Activated T-helper 9 cell treated with anti-CD3 and anti-CD28 coated beads, Interleukin-2, amount 50 U/mL, for 16 hours (primary cell): Measurements from ENCODE around the gene NUMBL.
"Not testable (repeated sequence)": the region's sequence is repeated elsewhere in the genome, so short reads cannot be mapped to it uniquely, and the experiment has no call there.

Experiments used
- DNase-seq: peaks from one replicate; pipeline ENCODE4 v3.0.0-alpha.2; 2020; ENCODE audit warnings: low read depth

The NUMBL gene

DNA sequence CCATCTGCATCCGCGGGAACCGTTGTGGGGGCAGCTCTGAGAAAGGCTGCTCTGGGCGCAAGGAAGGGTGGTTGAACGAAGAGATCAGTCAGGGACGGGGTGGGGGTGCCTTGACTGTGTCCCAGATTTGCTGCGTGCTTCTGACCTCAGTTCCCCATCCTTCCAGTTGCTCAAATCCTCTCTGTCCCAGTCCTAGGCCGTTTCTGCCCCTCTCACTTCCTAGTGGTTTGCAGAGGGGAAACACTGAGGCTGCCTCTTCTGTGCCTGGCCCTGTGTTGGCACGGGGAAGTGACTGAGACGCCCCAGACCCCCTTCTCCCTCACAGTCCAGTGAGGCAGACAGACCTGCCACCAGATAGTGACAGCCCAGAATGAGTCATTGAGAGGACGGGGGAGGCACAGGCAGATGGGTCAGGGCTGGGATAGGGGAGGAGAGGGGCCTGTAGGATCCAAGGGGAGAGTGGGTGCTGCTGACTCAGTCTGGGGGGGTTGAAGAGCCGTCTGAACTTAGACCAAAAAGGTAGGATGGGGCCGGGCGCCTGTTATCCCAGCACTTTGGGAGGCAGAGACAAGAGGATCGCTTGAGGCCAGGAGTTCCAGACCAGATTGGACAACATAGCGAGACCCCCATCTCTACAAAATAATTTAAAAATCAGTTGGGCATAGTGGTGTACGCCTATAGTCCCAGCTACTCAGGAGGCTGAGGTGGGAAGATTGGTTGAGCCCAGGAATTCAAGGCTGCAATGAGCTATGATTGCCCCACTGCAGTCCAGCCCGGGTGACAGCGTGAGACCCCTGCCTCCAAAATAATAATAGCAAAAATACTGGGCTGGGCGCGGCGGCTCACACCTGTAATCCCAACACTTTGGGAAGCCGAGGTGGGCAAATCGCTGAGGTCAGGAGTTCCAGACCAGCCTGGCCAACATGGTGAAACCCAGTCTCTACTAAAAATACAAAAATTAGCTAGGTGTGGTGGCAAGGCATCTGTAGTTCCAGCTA, 26.5 kb downstream of the NUMBL start:
- no peak for DNase-seq

DNA sequence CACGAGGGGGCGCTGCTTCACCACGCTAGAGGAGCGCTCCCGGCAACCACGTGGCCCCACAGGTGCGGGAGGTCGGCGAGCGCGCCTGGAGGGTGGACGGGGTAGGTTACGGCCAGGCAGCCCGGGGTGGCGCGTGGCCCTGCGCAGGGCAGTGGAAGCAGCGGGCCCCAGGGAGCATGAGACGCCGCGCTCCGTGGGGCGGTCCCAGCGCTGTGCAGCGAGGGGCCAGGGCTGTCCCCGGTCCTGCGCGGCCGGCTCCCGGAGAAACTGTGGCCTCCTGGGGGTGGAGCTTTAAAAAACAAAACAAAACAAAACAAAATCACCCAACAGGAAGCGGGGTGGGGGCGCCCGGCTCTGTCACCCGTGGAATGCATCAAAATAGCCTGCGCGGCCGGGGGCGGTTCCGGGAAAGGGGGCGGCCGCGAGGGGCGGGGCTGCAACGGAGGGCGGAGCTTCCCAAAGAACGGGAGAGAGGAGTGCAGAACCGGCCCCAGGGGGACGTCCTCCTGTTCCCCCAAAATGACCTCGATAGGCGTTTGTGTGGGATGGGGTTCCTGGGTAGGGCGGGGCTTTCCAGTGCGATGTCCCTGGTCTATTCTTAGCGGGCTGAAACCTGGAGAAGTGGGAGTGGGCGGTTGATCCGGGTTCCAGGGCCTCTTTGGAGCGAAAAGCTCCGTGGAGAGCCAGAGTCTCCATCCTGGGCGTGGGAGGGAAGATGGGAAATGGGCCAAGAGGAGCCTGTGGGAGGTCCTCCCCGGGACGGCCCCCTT, 27.3 kb downstream of the NUMBL start:
- peak; percentile 92 for DNase-seq

DNA sequence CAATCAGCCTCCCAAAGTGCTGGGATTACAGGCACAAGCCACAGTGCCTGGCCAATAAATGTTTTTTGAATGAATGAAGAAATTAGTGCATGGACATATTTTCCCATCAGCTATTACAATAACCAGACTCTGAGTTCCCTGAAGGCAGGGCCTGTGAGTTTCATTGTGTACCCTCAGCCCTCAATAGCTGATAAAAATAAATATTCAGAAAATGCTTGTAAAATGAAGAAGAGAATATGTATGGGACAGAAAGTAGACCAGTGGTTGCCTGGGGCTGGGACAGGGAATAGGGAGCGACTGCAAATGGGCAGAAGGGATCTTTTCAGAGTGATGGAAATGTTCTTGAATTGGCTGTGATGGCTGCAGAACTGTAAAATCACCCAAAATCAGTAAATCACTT, 28.8 kb downstream of the NUMBL start:
- DNase-seq = no peak

DNA sequence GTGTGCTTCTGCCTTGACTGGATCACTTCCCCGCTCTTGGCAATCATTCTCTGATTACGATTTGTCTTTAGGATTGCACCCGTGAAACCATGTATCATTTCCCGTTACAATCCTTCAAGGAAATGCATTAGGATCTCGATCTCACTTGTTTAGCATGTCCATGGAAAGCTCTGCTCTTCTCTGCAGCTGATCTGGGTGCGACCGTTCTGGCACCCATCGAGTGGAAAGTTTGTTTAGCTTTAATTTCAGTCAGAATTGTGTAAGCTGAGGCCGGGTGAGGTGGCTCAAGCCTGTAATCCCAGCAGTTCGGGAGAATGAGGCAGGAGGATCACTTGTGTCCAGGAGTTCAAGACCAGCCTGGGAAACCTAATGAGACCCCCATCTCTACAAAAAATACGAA, 30.9 kb downstream of the NUMBL start:
- no peak for DNase-seq

DNA sequence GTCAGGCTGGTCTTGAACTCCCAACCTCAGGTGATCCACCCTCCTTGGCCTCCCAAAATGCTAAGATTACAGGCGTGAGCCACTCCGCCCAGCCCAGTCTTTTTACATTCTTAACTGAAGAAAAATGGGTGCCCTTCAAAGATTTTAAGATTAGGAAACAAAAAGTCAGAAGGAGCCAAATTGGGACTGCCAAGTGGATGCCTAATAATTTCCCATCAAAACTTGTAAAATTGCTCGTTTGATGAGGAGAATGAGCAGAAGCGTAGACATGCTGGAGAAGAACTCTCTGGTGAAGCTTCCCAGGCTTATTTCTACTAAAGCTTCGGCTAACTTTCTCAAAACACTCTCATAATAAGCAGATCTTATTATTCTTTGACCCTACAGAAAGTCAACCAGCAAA, 31.3 kb downstream of the NUMBL start:
- no peak for DNase-seq

DNA sequence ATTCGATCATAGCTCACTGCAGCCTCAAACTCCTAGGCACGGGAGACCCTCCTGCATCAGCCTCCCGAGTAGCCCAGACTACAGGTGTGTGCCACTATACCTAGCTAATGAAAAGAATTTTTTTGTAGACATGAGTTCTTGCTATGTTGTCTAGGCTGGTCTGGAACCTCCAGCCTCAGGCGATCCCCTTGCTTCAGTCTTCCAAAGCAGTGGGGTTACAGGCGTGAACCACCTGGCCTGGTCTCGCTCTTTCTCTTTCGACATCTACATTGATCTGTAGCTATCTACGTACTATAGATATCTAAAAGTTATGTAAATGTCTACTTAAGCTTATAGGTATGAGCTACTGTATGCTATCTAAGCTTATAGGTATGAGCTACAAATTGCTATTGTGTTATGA, 32.4 kb downstream of the NUMBL start:
- DNase-seq = no peak

DNA sequence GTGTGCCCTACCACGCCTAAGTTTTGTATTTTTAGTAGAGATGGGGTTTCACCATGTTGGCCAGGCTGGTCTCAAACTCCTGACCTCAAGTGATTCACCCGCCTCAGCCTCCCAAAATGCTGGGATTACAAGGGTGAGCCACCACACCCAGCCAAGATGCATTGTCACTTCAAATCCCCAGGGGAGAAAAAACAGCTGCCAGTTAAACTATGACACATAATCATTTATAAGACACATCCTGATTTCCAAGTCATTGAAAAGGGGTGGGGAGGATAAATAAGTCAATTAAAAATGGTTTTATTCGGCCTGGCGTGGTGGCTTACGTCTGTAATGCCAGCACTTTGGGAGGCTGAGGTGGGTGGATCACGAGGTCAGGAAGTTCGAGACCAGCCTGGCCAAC, 34.8 kb downstream of the NUMBL start:
- not testable (repeated sequence) for DNase-seq

DNA sequence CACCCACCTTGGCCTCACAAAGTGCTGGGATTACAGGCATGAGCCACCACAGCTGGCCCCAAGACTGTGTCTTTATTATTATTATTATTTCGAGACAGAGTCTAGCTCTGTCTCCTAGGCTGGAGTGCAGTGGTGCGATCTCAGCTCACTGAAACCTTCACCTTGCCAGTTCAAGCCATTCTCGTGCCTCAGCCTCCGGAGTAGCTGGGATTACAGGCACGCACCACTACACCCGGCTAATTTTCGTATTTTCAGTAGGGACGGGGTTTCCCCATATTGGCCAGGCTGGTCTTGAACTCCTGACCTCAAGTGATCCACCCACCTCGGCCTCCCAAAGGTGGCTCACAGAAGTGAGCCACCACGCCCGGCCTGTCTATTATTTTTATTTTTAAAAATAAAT, 38.1 kb downstream of the NUMBL start:
- DNase-seq = not testable (repeated sequence)

DNA sequence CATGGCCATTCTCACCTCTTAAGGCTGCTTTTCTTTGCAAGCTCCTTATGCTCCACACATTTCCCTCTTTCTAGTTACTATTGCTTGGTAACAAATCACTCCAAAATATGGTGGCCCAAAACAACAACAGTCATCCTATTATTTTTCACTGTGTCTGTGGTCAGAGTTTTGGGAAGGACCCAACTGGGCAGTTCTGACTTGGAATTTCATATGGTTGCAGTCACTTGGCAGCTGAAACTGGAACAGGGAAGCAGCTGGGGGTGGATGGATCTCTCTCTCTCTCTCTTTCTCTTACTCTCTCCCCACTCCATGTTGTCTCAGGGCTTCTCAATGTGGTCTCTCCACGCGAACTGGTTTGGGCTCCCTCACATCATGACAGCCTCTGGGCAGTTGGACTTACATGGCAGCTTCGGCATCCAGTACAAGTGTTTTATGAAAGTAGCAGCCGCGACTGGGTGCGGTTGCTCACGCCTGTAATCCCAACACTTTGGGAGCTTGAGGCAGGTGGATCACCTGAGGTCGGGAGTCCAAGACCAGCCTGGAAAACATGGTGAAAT, 39.6 kb downstream of the NUMBL start:
- no peak for DNase-seq

DNA sequence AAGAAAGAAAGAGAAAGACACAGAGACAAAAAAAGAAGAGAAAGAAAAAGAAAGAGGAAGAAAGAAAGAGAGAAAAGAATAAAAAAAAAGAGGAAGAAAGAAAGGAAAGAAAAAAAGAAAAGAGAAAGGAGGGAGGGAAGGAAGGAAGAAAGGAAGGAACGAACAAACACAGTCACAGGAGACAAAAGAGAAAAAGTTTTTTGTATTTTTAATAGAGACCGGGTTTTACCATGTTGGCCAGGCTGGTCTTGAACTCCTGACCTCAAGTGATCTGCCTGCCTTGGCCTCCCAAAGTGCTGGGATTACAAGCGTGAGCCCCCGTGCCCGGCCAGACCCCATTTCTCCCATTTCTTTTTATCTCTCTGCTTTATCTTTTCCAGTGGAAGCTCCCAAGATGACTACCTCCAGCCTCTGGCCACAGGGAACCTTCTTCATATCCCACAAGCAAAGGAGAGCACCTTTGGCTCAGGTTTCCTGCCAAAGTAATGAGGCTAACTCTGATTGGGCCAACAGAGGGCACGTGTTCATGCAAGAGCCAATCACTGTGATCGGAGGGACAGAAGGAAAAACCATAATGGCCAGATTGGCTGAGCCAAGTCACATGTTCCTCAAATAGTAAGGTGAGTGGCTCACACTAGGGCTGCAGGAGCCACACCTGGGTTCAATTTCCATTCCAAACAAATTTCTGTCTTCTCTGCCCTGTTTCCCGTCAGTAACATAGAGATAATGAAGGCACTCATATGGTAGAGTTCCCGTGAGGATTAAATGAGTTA, 40.4 kb downstream of the NUMBL start:
- DNase-seq = not testable (repeated sequence)

DNA sequence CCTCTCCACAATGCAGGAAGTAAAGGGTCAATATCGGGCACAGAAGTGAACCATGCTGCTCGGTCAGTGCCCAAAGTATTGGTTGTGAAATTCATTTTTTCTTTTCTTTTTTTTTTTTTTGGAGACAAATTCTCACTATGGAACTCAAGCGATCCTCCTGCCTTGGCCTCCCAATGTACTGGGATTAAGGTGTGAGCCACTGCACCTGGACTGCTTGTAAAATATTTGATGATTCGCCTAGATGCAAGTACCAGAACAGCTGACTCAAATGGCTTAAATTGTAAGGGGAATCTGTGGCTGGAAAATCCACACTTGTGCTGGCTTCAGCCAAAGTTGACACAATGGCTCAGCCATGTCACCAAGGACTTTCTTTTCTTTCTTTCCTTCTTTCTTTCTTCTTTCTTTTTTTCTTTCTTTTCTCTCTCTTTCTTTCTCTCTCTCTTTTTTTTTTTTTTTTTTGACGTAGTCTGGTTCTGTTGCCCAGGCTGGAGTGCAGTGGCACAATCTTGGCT, 43.7 kb downstream of the NUMBL start:
- DNase-seq = no peak

DNA sequence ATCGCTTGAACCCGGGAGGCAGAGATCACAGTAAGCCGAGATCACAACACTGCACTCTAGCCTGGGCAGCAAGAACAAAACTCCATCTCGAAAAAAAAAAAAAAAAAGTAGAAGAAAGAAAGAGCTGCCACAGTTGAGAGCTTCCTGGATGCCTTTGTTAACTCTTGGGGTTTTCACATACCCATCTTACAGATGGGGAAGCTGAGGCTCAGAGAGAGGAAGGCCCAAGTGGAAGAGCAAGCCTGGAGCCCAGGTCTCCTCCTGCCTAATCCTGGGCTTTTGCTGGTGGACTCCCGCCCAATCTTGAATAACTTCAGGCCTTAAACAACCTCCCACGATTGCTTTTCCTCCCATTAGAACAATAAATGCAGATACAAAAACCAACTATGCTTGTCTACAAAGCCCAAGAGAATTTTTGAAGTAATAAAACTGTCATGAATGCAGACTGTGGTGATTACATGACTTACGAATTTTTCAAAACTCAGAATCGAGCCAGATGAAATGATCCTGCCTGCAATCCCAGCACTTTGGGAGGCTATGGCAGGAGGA, 47.6 kb downstream of the NUMBL start:
- no peak for DNase-seq

DNA sequence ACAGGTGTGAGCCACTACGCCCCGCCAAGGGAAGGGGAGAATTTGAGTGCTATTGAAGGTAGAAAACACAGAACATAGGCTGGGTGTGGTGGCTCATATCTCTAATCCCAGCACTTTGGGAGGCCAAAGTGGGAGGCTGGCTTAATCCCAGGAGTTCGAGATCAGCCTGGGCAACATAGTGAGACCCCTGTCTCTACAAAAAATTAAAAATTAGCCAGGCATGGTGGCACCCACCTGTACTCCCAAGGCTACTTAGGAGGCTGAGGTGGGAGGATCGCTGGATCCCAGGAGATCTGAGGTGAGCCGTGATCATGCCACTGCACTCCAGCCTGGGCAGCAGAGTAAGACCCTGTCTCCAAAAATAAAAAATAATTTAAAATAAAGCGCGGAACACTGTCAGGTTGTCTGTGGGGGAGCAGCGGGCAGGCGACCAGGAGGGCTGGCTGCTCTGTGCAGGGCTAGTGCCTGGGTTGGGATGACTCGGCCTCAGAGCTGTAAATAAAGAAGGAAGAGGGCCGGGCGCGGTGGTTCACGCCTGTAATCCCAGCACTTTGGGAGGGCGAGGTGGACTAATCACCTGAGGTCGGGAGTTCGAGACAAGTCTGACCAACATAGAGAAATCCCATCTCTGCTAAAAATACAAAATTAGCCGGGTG, 48.3 kb downstream of the NUMBL start:
- no peak for DNase-seq

DNA sequence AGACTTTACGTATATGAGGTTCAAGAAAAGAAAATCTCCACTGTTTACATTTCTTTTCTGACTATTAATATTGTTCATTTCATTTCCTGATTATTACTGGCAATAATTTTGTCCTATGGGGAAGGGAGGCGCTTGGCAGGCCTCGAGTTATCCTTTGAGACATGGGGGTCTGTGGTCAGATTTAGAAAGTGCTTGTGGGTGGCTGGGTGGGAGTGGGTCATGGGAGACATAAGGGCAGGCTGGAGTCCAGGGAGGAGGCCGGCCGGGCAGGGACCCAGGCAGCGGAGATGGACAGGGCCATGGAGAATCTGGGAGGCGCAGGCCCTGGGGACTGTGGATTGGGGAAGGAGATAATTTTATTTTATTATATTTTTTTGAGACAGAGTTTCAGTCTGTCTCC, 49.2 kb downstream of the NUMBL start:
- no peak for DNase-seq

DNA sequence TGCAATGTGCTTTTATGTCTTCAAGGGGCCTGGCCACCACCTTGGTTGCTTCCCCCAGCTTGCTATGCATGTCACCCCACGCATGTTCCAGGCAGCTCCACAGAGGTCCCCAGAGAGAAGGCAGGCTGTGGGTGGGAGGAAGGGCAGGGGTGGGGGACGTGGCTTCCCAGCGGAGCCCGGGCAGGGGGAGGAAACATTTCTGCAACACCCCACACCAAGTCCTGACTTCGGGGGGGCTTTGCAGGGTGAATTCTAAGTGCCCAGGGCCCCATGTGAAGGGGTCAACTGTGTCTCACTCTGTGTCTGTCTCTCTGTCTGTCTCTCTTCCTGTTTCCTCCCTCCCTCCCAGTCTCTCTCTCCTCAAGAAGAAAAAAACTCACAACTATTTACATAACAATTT, 49.7 kb downstream of the NUMBL start:
- no peak for DNase-seq

DNA sequence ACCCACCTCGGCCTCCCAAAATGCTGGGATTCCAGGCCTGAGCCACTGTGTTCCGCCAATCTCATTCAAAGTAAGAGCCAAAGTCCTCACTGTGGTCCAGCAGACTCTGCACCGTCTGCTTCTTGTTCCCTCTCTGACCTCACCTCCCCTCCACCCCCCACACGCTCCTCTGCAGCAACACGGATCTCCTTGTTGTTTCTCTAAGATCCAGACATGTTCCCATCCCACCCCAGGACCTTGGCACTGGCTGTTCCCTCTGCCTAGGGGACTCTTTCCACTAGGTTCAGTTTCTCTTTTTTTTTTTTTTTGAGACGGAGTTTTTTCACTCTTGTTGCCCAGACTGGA, 50.8 kb downstream of the NUMBL start:
- DNase-seq = no peak

DNA sequence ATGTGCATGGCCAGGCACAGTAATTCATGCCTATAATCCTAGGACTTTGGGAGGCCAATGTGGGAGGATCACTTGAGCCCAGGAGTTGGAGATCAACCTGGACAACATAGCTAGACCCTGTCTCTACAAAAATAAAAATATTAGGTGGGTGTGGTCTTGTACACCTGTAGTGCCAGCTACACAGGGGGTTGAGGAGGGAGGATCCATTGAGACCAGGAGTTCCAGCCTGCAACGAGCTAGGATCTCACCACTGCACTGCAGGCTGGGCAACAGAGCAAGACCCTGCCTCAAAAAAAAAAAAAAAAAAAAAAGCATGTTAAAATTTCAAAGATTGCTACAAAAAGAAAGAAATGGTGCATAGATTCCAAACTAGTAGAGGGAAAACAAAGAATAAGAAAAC, 52.1 kb downstream of the NUMBL start:
- no peak for DNase-seq

DNA sequence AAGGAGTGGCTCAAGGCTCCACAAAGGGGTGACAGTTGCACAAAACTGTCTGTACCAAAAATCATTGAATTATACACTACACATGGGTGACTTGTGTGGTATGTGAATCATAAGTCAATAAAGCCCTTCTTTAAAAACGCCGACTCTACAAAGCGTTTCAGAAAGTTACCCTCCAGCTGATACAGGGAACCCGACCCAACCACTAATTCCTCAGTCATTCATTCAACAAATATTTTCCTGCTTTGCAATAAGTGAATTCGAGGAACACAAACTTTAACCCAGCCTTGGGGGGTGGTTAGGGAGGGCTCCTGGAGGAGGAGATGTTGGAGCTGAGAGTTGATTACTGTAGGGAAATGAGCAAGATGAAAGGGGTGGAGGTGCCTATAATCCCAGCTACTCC, 57.2 kb downstream of the NUMBL start:
- no peak for DNase-seq

DNA sequence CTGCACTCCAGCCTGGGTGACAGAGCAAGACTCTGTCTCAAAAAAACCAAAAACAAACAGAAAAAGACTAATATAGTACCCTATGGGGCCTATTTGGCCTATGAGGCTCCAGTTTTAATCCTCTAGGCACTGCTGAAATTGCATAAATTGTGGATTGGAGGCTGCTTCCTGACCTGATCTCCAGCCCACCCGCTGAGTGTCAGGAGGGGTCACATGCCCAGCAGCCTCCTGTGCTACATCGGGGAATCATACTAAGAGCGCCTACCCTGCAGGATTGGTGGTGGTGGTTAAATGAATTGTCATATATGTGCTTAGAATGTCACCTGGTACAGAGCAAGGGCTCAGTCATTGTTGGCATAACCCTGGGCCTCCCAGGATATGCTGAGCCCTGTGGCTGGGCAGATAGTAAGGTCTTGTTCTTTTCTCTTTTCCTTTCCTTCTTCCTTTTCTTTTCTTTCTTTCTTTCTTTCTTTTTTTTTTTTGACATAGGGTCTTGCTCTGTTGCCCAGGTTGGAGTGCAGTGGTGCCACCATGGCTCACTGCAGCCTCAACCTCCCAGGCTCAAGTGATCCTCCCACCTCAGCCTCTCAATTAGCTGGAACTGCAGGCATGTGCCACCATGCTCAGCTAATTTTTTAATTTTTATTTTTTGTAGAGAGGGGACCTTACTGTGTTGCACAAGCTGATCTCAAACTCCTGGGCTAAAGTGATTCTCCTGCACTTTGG, 58.0 kb downstream of the NUMBL start:
- no peak for DNase-seq

DNA sequence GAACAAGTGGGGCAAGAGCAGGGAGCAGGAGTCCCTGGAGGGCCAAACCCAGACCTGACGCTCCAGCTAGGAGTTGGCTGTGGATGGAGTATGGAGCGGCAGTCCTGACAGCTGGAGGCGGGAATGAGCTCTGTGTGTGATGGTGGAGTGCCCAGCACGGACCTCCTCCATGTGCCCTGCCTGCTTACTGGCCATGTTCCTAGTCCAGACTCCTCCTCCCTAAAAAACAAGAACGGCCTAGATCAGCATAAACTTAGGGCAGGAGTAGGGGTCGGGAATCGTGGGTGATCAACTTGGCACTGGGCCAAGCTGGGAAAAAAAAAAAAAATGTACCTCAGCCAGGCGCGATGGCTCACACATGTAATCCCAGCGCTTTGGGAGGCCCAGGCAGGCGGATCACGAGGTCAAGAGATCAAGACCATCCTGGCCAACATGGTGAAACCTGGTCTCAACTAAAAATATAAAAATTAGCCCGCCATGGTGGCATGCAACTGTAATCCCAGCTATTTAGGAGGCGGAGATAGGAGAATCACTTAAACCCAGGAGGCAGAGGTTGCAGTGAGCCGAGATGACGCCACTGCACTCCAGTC, 59.8 kb downstream of the NUMBL start:
- no peak for DNase-seq
